ENCODE data around the gene SMARCD3.

GRCh38 chr7:151207315-151207714 lies 41.2 kb downstream of the SMARCD3 start:
- no peak for TF ChIP-seq ZBTB49 (CRISPR knock-in tag; IDR thresholded peaks at IDR 0.05; ENCODE audit: borderline replicate concordance)
- no peak for TF ChIP-seq BCL6 (CRISPR knock-in tag; IDR thresholded peaks at IDR 0.05)
- TF ChIP-seq ZNF747 (CRISPR knock-in tag; IDR thresholded peaks at IDR 0.05; ENCODE audit: borderline replicate concordance), result no peak
- TF ChIP-seq BCL3 (CRISPR knock-in tag; IDR thresholded peaks at IDR 0.05), result no peak
- no peak for TF ChIP-seq CTCF (CRISPR knock-in tag; IDR thresholded peaks at IDR 0.05)
- no peak for TF ChIP-seq GABPA (IDR thresholded peaks at IDR 0.05; ENCODE audit: low read depth, low read length)
- no peak for TF ChIP-seq GABPA (CRISPR knock-in tag; IDR thresholded peaks at IDR 0.05; ENCODE audit: low read depth)
- TF ChIP-seq MXD4 (CRISPR knock-in tag; IDR thresholded peaks at IDR 0.05), result no peak
- no peak for TF ChIP-seq ZNF556 (CRISPR knock-in tag; IDR thresholded peaks at IDR 0.05; ENCODE audit: borderline replicate concordance)
- no peak for TF ChIP-seq NR2F6 (IDR thresholded peaks at IDR 0.05)
- no peak for TF ChIP-seq NR2F6 (CRISPR knock-in tag; IDR thresholded peaks at IDR 0.05)
- no peak for TF ChIP-seq ZMYM2 (CRISPR knock-in tag; IDR thresholded peaks at IDR 0.05)

Measured in HepG2 (cell line).